CD4-positive, alpha-beta T cell (primary cell): ENCODE results near the gene KPNA3. TPM values are rescaled to one million over a fixed set of nuclear protein-coding genes. Genes with fewer than 3 reads are reported as not detected.

ENCODE experiments used
- ATAC-seq: fragments of 200-7000 bp; cut with Tn5 transposase; one replicate; pipeline ENCODE4 v1.10.0; 2022; ENCODE audit warnings: mild to moderate bottlenecking; ENCODE audit not compliant: poor library complexity
- CTCF ChIA-PET: fragments of 350-600 bp; sonication (Branson Sonifier 250); formaldehyde crosslinking; loops from one replicate; lab custom pipeline; 2021; ENCODE audit warnings: antibody characterized with exemption, inconsistent platforms; lab: Charles Lee
- POLR2A ChIA-PET: fragments of 350-600 bp; sonication (Branson Sonifier 250); formaldehyde crosslinking; loops from one replicate; lab custom pipeline; 2021; ENCODE audit warnings: antibody characterized with exemption, inconsistent platforms; lab: Charles Lee
- DNase-seq, 14 experiments: peaks; one replicate each; pipeline ENCODE4 v3.0.0-alpha.2; 2013 to 2020; ENCODE audit warnings: mixed read lengths in 2 of 14
- H3K27ac ChIP-seq, 2 donors: one replicate each; pipeline versions ENCODE4 v1.5.1 to v1.7.0; 2013; ENCODE audit warnings: low read length in 2 of 2, low read depth in 1 of 2, mild to moderate bottlenecking in 1 of 2
- H3K27me3 ChIP-seq, 2 experiments: 1 replicate in 1 of 2; 2 replicates in 1 of 2; pipeline versions ENCODE4 v1.6.1 to v1.7.0; 2013; ENCODE audit warnings: low read length in 2 of 2, control low read depth in 1 of 2, mild to moderate bottlenecking in 1 of 2, moderate library complexity in 1 of 2; ENCODE audit not compliant: insufficient read depth in 2 of 2, control insufficient read depth in 1 of 2
- H3K36me3 ChIP-seq: one replicate; pipeline ENCODE4 v1.6.1; 2013; ENCODE audit warnings: low read length, control low read depth; ENCODE audit not compliant: insufficient read depth
- H3K4me1 ChIP-seq: one replicate; pipeline ENCODE4 v1.6.1; 2013; ENCODE audit warnings: low read length, control low read depth; ENCODE audit not compliant: insufficient read depth
- H3K4me3 ChIP-seq: one replicate; pipeline ENCODE4 v1.5.1; 2013; ENCODE audit warnings: mild to moderate bottlenecking, low read length, moderate library complexity
- H3K9me3 ChIP-seq, 2 experiments: 1 replicate in 1 of 2; 2 replicates in 1 of 2; pipeline versions ENCODE4 v1.6.1 to v1.7.0; 2013; ENCODE audit warnings: low read length in 2 of 2, mild to moderate bottlenecking in 2 of 2, control low read depth in 1 of 2, moderate library complexity in 1 of 2; ENCODE audit not compliant: control insufficient read depth in 1 of 2, insufficient read depth in 1 of 2
- H3K27ac Mint-ChIP-seq: one replicate; pipeline ENCODE4 v1.8.0; 2020; ENCODE audit warnings: mixed read lengths
- H3K27me3 Mint-ChIP-seq: one replicate; pipeline ENCODE4 v1.8.0; 2021; ENCODE audit warnings: mixed read lengths
- H3K36me3 Mint-ChIP-seq: one replicate; pipeline ENCODE4 v1.8.0; 2021; ENCODE audit warnings: low read depth, mixed read lengths
- H3K4me1 Mint-ChIP-seq: one replicate; pipeline ENCODE4 v1.8.0; 2021; ENCODE audit warnings: low read depth, mixed read lengths
- H3K4me3 Mint-ChIP-seq: one replicate; pipeline ENCODE4 v1.8.0; 2020; ENCODE audit warnings: mild to moderate bottlenecking, mixed read lengths
- H3K9me3 Mint-ChIP-seq: one replicate; pipeline ENCODE4 v1.8.0; 2020; ENCODE audit warnings: mixed read lengths
- intact Hi-C, 2 experiments: fragments of 100-400 bp; cut with DNase I in 1 of 2; cut with micrococcal nuclease in 1 of 2; formaldehyde crosslinking; loops; one replicate each; pipeline versions ENCODE4 v1.15.1 to v1.9.0; 2023 to 2025; cut with DNase I, micrococcal nuclease
- total RNA-seq, 174 experiments: library from RNA in 2 of 174; stranded (reverse) in 2 of 174; gene quantifications; one replicate each; pipeline ENCODE4 v1.2.3 and lab custom pipeline; 2021 to 2026
- TF ChIP-seq, protein P1 (sequence below): fragments of 200-600 bp; IDR thresholded peaks from one replicate; pipeline ENCODE4 v1.8.0; 2022; ENCODE audit warnings: antibody characterized with exemption, mild to moderate bottlenecking

The KPNA3 gene
- total RNA-seq, 2 experiments from 2014 or later = 15.7 to 17.3 TPM

DNA sequence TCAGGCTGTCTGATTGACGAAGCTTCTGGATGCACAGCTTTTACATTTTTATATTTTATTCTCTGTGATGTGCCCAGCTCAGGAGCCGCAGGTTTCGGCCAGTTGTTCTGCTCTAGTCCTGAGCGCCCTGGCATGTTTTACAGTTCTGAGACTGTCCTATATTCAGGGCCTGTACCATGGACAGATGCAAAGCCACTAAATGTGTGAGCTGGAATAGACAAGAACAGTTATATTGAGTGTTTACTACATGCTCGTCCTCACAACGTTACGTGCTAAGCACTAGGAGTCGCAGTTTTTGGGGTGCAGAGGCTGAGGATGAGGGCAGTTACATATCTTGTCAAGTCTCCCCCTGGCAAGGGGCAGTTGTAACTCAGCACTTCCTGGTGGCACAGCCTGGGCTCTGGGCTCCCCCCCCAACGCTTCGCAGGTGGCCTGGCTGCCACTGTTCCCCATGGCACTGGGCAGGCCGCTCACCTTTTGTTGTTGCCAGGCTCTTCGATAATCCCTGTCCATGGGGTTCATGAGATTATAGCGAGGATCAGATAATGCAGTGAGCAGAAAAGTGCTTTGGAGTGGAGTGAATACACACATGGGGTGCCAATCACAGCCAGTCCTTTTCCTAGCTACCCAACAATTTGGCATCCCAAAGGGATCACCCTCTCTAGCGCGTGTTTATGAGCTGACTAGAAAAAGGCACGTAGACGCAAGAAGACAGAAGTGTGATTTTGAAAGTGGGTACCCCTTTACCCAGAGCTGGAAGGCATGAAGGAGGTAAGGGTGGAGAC, 140.7 kb downstream of the KPNA3 start:
- H3K27me3 ChIP-seq = no peaks in the 10 kb centered on the region
- no peak overlapping the region for H3K27ac ChIP-seq
- Mint-ChIP-seq H3K4me1 (no peaks in the 10 kb centered on the region), H3K9me3 (no peaks in the 10 kb centered on the region), H3K27me3 (no peaks in the 10 kb centered on the region), H3K4me3 (no peak overlapping the region), H3K36me3 (peaks cover 7% of the 10 kb centered on the region), H3K27ac (no peak overlapping the region)
- no peaks in the 10 kb centered on the region for H3K9me3 ChIP-seq
- intact Hi-C loops = loop anchor here in 1 of 2 experiments (5.0 kb wide), 1 partner anchor 196 kb away; no protein-coding TSS in a partner anchor
- ATAC-seq (no peak), DNase-seq (no peak)
- ChIA-PET CTCF (no interaction called here), POLR2A (no interaction called here)
- no peaks in the 10 kb centered on the region for H3K36me3 ChIP-seq
- TF ChIP-seq, protein P1, sequence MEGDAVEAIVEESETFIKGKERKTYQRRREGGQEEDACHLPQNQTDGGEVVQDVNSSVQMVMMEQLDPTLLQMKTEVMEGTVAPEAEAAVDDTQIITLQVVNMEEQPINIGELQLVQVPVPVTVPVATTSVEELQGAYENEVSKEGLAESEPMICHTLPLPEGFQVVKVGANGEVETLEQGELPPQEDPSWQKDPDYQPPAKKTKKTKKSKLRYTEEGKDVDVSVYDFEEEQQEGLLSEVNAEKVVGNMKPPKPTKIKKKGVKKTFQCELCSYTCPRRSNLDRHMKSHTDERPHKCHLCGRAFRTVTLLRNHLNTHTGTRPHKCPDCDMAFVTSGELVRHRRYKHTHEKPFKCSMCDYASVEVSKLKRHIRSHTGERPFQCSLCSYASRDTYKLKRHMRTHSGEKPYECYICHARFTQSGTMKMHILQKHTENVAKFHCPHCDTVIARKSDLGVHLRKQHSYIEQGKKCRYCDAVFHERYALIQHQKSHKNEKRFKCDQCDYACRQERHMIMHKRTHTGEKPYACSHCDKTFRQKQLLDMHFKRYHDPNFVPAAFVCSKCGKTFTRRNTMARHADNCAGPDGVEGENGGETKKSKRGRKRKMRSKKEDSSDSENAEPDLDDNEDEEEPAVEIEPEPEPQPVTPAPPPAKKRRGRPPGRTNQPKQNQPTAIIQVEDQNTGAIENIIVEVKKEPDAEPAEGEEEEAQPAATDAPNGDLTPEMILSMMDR = no peak
- H3K4me1 ChIP-seq = no peaks in the 10 kb centered on the region
- no peak overlapping the region for H3K4me3 ChIP-seq

DNA sequence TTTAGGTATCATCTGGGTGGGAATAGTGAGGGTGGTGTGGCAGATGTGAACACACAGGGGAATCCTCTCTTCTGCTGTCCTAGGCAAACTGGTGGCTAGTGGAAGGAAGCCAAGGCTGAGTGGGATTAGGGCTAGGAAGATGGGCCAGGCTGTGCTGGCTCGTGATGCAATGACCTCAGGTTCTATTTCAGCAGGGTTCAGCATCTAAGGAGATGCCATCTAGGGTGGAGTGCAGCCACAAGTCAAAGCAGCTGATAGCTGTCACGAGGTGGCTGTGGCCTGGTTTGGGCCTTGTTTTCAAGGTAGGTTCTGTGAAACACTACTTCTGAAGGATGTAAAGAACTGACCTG, 142.5 kb downstream of the KPNA3 start:
- Histone ChIP-seq H3K27ac (no peak overlapping the region), H3K9me3 (no peaks in the 10 kb centered on the region), H3K4me1 (peaks cover 7% of the 10 kb centered on the region), H3K36me3 (no peaks in the 10 kb centered on the region), H3K4me3 (no peak overlapping the region), H3K27me3 (no peaks in the 10 kb centered on the region)
- ChIA-PET CTCF (no interaction called here), POLR2A (no interaction called here)
- Mint-ChIP-seq H3K36me3 (no peaks in the 10 kb centered on the region), H3K4me1 (peaks cover 7% of the 10 kb centered on the region), H3K27me3 (no peaks in the 10 kb centered on the region), H3K9me3 (no peaks in the 10 kb centered on the region), H3K27ac (no peak overlapping the region), H3K4me3 (no peak overlapping the region)
- intact Hi-C loops = loop anchor here in 1 of 2 experiments (5.0 kb wide), 1 partner anchor 197 kb away; no protein-coding TSS in a partner anchor
- ATAC-seq = no peak
- TF ChIP-seq, protein P1 = no peak
- DNase-seq = no peak

Other genes starting within 250 kb of the KPNA3 start
- 10 to 100 TPM; 10.3 to 11.4 TPM for gene RCBTB1, start 207.1 kb downstream of the KPNA3 start, total RNA-seq
- gene ARL11, start 164.2 kb downstream of the KPNA3 start, total RNA-seq = under 1 TPM; 0.11 to 0.14 TPM
- gene EBPL, start 101.2 kb downstream of the KPNA3 start, total RNA-seq = 10 to 100 TPM; 22.3 to 23.2 TPM
- gene SPRYD7, start 143.7 kb upstream of the KPNA3 start, total RNA-seq = 1 to 10 TPM; 1.1 to 1.5 TPM
- gene TRIM13, start 204.4 kb upstream of the KPNA3 start, total RNA-seq = 10 to 100 TPM; 32.5 to 32.9 TPM
- gene KCNRG, start 222.8 kb upstream of the KPNA3 start, total RNA-seq = under 1 TPM; 0.27 to 0.70 TPM